HG03095 (cell line): ENCODE data around the gene RPN2.

Experiments used
- ATAC-seq: cut with Tn5 transposase; IDR thresholded peaks from one replicate; pipeline ENCODE4 v1.9.1; 2021; ENCODE audit warnings: moderate library complexity; ENCODE audit not compliant: unreplicated experiment

The RPN2 gene

DNA sequence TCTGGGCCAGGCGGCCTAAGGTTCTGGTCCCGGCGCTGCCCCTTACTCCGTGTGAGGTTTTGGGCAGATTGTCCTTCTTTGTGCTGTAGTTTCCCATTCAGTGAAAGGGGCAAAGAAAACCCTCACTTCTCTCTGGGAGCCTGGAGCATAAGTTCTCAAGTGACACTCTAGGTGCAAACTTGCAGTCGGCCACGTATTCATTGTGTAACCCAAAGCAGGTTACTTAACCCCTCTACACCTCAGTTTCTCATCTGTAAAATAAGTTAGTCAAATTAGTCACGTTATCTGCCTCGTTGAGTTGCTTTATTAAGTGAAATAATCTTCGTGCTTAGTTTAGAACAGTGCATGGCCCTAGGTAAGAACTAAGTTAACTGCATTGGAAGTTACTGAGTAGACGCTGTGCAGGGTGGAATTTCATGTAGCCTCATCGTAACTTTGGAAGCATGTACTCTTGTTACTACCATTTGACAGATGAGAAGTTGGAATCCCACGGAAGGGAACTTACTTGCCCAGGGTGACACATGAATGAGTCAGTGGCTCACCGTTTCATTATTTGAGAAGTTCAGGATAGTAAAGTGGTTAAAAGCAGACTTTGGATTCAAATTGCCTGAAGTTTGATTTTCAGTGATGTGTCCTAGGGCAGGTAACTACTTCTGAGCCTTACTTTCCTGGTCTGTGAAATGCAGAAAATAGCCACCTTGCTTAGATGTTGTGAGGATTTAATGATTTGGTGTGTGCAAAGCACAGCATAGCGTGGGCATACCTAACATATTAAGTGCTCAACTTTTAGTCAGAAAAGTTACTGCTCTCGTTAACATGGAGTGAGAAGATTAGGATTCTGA lies 774 bp downstream of the RPN2 start:
- ATAC-seq: no peak

DNA sequence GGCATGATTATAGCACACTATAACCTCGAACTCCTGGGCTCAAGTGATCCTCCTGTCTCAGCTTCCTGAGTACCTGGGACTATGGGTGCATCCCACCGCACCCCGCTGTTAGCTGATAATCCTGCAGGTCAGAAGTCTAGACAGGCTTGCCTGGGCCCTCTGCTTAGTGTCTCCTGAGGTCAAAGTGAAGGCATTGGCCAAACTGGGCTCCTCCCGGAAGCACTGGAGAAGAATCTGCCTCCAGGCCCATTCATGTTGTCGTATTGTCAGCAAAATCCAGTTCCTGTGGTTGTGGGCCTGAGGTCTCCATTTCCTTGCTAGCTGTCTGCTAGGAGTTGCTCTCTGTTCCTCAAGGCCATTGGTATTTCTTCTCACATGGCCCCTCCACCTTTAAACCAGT lies 6.6 kb downstream of the RPN2 start:
- no peak for ATAC-seq

- ATAC-seq: no peak
These were observed 9.7 kb downstream of the RPN2 start for GRCh38 chr20:37188787-37189186.

- ATAC-seq: no peak
These were observed 10.4 kb downstream of the RPN2 start for GRCh38 chr20:37189416-37190016.

DNA sequence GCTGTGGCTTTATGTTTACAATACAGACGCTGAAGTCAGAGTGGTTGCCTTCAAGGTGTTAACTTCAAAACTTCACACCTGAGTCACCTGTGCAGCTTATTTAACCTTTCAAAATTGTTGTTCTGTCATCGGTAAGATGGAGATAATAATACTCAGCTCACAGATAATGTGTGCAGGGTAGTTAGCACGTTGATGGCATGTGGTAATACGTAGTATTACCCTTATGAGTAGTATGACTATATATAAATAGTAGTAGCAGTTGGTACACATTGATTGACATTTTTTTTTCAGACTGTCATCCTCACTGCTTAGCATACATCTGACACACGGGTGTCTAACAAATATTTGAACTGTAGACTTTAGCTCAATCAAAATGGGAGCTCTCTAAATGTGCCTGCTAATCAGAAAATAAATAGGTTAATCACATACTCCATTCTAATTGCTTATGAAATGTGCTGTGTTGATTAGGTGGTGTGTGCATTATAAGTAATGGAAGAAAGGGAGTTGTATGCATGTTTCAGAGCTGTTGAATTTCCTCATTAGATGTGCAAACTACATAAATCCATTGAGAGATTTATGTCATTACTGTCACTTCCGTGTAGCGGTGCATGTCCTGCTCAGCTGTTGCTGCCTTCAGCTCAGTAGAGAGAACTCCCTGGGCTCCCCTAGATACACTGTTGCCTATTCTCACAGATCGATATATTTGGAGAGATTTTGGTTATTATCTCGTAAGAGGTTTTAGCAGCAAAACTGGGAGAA lies 11.4 kb downstream of the RPN2 start:
- ATAC-seq: no peak

DNA sequence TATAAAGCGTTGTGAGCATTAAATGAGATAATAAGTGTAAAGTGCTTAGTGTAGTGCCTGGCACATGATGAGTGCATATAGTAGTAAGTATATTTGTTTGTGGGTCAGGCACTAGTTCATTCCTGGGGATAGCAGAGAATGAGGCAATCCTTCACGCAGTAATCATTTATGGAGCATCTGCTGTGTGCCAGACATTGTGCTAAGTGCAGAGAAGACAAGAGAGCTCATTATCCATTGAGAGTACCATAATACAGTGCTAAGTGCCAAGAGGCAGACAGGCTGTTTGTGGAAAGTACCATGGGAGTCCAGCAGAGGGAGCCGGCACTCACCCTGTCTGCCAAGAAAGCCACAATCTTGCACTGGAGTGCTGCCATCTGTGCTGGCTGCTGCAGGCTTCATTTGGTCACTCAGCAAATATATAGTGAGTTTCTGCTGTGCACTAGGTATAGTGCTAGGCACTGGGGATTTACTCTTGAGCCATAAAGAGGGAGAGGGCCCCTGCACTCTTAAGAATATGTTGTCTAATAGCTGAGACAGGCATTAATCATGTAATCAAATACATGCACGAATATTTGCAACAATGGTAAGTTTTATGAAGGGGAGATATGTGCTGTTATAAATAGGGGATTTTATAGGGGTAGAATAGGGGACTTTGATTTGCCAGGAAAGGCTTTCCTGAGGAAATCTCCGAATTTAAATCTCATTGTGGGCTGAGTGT lies 13.2 kb downstream of the RPN2 start:
- ATAC-seq: no peak

DNA sequence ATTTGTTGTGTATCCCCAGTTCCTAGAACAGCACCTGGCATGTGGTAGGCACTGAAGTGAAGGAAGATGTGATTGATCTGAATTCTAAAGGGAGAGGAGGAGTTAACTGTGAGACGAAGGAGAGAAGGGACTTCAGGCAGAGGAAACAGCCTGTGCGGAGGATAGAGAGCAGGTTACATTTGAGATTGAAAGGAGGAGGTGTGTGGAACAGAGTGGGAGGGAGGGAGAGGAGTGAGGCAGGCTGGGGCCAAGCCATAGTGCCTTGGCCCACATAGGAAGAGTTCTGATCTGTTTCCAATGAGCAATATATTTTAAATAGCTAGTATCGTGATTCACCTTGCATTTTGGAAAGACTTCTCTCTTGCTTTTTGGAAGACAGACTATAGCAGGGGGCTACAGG lies 14.1 kb downstream of the RPN2 start:
- ATAC-seq: no peak

DNA sequence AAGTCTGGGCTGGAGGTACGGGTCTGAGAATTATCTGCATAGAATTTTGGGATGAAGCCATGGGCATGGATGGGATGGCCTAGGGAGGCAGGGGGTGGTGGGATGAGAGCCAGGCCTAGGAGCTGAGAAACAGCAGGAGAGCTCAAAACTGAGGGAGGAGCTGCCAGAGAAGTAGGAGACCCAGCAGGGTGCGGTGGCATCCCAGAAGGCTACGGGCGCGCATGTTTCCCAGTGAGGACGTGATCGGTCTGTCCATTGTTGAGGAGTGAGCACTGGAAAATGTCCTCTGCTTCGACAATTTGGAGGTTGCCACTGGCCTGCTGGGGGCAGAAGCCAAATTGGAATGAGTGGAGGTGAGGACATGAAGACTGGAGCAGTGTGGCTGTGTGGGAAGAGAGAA lies 14.7 kb downstream of the RPN2 start:
- ATAC-seq: no peak

GRCh38 chr20:37194621-37195417 lies 15.7 kb downstream of the RPN2 start:
- no peak for ATAC-seq

GRCh38 chr20:37198932-37199660 lies 20.0 kb downstream of the RPN2 start:
- no peak for ATAC-seq

DNA sequence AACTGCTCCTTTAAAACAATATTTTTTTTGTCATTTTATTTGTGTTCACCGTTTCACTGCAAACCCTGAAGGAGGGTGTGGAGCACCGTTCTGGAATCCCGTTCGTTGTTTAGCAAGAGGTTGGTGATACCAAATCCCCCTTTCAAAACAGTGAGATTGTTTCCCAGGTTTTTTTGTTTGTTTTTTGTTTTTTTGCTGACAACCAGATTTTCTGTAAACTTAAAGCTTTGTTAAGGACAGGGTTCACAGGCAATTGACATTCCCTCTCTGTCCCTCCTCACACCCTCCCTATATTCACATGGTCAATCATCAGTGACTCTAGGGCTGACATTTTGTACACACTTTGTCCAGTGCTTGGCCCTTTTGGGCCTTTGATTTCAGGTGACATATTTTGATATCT lies 21.2 kb downstream of the RPN2 start:
- no peak for ATAC-seq

DNA sequence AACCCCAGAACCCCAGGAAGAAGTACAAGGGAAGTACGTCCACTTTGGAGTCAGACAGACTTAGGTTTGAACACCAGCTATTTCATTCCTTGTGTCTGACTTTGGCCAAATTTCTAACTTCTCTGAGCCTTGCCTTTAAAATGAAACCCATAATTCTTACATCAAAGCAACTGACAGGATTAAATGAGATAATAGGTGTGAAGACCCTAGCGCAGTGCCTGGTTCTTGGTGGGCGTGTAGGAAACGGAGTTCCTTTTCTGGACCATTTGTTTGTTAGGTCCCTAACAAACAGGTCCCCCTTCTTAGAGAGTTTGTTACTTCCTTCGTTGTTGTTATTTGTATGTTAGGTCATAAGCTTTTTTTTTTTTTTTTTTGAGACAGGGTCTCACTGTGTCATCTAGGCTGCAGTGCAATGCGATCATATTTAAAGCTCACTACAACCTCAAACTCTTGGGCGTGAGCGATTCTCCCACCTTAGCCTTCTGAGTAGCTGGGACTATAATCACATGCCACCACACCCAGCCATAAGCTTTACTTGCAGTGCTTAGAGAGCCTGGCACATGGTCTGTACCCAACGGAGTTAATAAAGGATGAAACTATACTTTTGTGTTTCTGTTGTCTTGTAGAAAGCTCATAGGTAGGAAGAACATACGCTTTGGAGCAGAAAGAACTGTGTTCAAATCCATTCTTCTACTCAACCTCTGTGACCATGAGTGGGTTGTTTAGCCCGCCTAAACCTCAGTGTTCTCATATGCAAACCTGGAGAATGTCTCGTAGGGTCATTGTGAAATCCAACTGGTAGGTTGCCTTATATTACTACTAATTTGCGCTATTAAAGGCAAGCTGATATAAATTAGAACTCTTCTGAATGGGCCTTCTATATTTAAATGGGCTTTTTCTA lies 22.0 kb downstream of the RPN2 start:
- ATAC-seq: no peak

- ATAC-seq: no peak
These were observed 22.7 kb downstream of the RPN2 start for GRCh38 chr20:37201827-37202162.

DNA sequence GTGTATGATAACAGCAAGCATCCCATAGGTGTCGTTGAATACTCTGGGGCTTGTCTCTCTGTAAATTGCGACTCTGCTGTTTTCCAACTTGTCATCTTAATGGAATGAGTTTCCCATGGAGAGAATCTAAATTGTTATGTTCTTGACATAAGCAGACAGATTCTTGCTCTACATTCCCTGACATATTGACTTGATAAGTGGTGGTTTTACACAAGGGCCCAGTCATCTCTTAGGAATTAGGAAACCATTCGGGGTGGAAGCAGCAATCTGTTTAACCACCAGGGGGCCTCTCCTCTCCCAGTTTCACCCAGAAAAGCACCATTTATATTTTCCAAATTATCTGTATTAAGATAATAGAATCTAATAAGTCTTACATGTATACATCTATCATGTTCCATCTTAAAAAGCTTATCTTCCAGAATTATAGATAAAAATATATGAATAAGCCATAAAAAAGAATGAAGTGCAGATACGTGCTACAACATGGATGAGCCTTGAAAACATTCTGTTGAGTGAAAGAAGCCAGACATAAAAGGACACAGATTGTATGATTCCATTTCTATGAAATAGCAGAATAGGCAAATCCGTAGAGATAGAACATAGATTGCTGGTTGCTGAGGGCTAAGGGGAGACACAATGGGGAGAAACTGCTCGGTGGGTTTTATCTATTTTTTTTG lies 23.3 kb downstream of the RPN2 start:
- no peak for ATAC-seq

- ATAC-seq: no peak
These were observed 24.9 kb downstream of the RPN2 start for GRCh38 chr20:37204056-37204455.

DNA sequence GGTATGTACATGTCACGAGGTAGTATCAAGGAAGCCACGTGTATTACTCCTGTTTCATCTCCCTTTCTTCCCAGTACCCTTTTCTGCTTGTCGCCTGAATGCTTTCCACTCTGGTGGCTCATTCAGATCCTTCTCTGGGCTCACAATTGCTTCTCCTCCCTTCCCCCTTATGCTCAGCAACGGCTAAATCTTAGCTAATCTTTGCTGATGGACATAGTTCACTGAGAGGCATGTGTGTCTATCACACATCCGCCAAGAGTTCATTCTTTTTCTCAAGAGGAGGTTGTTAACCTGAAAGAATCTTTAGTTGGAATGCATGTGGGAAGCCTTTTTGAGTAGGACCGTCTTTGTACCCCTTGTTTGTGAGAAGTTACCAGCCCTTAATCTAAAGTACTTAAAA lies 26.0 kb downstream of the RPN2 start:
- no peak for ATAC-seq

DNA sequence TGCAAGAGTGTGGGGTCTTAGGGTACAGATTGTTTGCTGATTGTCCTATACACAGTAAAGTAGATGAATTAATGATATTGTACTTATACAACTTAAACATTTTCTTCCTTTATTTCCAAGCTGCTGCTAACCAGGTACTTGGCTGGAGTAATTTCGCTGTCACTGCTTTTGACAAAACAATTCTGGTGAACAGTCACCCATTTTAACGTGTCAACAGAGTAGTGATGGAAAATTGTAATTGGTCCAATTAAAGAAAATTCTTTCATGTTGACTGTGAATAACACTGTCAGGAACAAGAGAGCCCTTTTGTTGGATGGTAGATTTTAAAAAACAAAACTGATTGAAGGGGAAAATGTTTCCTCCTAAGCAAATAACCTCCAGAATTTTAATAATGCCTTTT lies 26.7 kb downstream of the RPN2 start:
- ATAC-seq: no peak

GRCh38 chr20:37207171-37207570 lies 28.0 kb downstream of the RPN2 start:
- no peak for ATAC-seq
